Measurements from ENCODE around the gene CMIP. TPM values are rescaled to one million over a fixed set of nuclear protein-coding genes. Genes with fewer than 3 reads are reported as not detected.

The CMIP gene
- total RNA-seq, 4 donors from 2014 or later, result 40.0 to 69.6 (median 47.0) TPM

DNA sequence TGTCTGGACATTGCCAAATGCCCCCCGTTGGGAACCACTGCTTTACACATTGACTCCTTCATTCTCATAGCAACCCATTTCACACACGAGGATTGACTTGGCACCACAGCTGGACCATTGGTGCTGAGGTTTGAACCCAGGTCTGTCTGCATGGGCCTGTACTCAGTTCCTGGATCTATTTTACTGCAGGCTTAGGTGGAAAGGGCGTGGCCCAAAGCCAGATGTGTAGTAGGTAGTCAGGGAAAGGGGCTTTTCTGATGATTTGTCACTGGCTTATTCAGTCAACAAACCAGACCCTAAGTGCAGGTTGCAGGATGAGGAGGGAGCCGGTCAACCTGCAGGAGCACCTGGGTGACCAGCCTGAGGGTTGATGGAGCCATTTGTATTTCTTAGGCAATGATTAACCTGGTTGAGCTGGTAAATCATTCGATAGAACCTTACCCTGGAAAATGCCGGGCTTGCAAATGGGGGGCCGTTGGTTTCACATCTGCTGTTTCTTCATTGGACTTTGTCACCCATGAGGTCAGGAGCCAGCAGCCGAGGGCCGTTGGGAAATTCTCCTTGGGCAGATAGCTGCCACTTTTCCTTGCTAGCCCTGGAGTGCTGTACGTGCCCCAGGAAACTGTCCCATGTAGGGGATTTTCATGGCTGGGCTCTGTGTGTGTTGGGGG lies 104.4 kb downstream of the CMIP start:
- DNase-seq, result peak; percentile 55
- Histone ChIP-seq H3K27ac (peak overlapping the region; percentile 23 to 69 (median 46)), H3K36me3 (no peaks in the 10 kb centered on the region), H3K4me1 (peaks cover 22 to 64% (median 43%) of the 10 kb centered on the region in 4 donors), H3K9me3 (no peaks in the 10 kb centered on the region), H3K27me3 (no peaks in the 10 kb centered on the region), H3K4me3 (no peak overlapping the region)
- TF ChIP-seq, protein P1, sequence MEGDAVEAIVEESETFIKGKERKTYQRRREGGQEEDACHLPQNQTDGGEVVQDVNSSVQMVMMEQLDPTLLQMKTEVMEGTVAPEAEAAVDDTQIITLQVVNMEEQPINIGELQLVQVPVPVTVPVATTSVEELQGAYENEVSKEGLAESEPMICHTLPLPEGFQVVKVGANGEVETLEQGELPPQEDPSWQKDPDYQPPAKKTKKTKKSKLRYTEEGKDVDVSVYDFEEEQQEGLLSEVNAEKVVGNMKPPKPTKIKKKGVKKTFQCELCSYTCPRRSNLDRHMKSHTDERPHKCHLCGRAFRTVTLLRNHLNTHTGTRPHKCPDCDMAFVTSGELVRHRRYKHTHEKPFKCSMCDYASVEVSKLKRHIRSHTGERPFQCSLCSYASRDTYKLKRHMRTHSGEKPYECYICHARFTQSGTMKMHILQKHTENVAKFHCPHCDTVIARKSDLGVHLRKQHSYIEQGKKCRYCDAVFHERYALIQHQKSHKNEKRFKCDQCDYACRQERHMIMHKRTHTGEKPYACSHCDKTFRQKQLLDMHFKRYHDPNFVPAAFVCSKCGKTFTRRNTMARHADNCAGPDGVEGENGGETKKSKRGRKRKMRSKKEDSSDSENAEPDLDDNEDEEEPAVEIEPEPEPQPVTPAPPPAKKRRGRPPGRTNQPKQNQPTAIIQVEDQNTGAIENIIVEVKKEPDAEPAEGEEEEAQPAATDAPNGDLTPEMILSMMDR (IDR thresholded peaks at IDR 0.05), result no peak
- TF ChIP-seq EP300 (IDR thresholded peaks at IDR 0.05; ENCODE audit: low read depth), result no peak
- no peak for TF ChIP-seq POLR2AphosphoS5 (IDR thresholded peaks at IDR 0.05)
- TF ChIP-seq POLR2A (IDR thresholded peaks at IDR 0.05), result no peak
- 35 to 68% methylated on average over 4 to 10 of the region's 10 CpGs for WGBS, 2 donors (ENCODE audit: low coverage in 1 of 2)
- intact Hi-C loops (cut with DNase I; ENCODE audit: low total_unique reads), result no loop called here
- in situ Hi-C loops (cut with MboI; ENCODE audit: low pct_ligation_motif_present in 1 of 4, low pct_unique_long_range_greater_than_20kb in 1 of 4, low sequenced_read_pairs in 3 of 4), result no loop called here

GRCh38 chr16:81549547-81550431 lies 105.2 kb downstream of the CMIP start:
- no peak for TF ChIP-seq EP300 (IDR thresholded peaks at IDR 0.05; ENCODE audit: low read depth)
- in situ Hi-C loops (cut with MboI; ENCODE audit: low pct_ligation_motif_present in 1 of 4, low pct_unique_long_range_greater_than_20kb in 1 of 4, low sequenced_read_pairs in 3 of 4), result no loop called here
- no peaks in the 10 kb centered on the region for H3K9me3 ChIP-seq
- intact Hi-C loops (cut with DNase I; ENCODE audit: low total_unique reads), result no loop called here
- H3K4me3 ChIP-seq, result no peak overlapping the region
- peaks cover 17 to 63% (median 39%) of the 10 kb centered on the region in 4 donors for H3K4me1 ChIP-seq
- no peaks in the 10 kb centered on the region for H3K27me3 ChIP-seq
- WGBS, 2 donors (ENCODE audit: low coverage in 1 of 2), result 86 to 95% methylated on average over 4 to 19 of the region's 19 CpGs
- peak overlapping the region; percentile 23 to 69 (median 46) for H3K27ac ChIP-seq
- no peak for DNase-seq
- no peaks in the 10 kb centered on the region for H3K36me3 ChIP-seq

GRCh38 chr16:81550432-81550808 lies 105.8 kb downstream of the CMIP start:
- Histone ChIP-seq H3K9me3 (no peaks in the 10 kb centered on the region), H3K4me1 (peaks cover 16 to 60% (median 37%) of the 10 kb centered on the region in 4 donors), H3K36me3 (no peaks in the 10 kb centered on the region), H3K27ac (peak overlapping the region in 1 of 4 donors; percentile 69), H3K27me3 (no peaks in the 10 kb centered on the region), H3K4me3 (no peak overlapping the region)
- TF ChIP-seq EP300 (IDR thresholded peaks at IDR 0.05; ENCODE audit: low read depth), result no peak
- TF ChIP-seq POLR2A (IDR thresholded peaks at IDR 0.05), result no peak
- TF ChIP-seq, protein P1 (IDR thresholded peaks at IDR 0.05), result no peak
- TF ChIP-seq POLR2AphosphoS5 (IDR thresholded peaks at IDR 0.05), result no peak
- in situ Hi-C loops (cut with MboI; ENCODE audit: low pct_ligation_motif_present in 1 of 4, low pct_unique_long_range_greater_than_20kb in 1 of 4, low sequenced_read_pairs in 3 of 4), result no loop called here
- 100% methylated on average over 2 of the region's 2 CpGs; no CpG with 5 or more reads in 1 of the 2 donors for WGBS, 2 donors (ENCODE audit: low coverage in 1 of 2)
- intact Hi-C loops (cut with DNase I; ENCODE audit: low total_unique reads), result no loop called here
- no peak for DNase-seq

GRCh38 chr16:81551151-81551808 lies 106.7 kb downstream of the CMIP start:
- no peaks in the 10 kb centered on the region for H3K36me3 ChIP-seq
- no peaks in the 10 kb centered on the region for H3K9me3 ChIP-seq
- no peak overlapping the region for H3K27ac ChIP-seq
- intact Hi-C loops (cut with DNase I; ENCODE audit: low total_unique reads) (no loop called here), in situ Hi-C loops (cut with MboI; ENCODE audit: low pct_ligation_motif_present in 1 of 4, low pct_unique_long_range_greater_than_20kb in 1 of 4, low sequenced_read_pairs in 3 of 4) (no loop called here)
- H3K27me3 ChIP-seq, result no peaks in the 10 kb centered on the region
- DNase-seq, result no peak
- TF ChIP-seq POLR2AphosphoS5 (IDR thresholded peaks at IDR 0.05) (no peak), POLR2A (IDR thresholded peaks at IDR 0.05) (no peak), EP300 (IDR thresholded peaks at IDR 0.05; ENCODE audit: low read depth) (no peak)
- TF ChIP-seq, protein P1 (IDR thresholded peaks at IDR 0.05), result no peak
- H3K4me3 ChIP-seq, result no peak overlapping the region
- H3K4me1 ChIP-seq, result peaks cover 16 to 60% (median 37%) of the 10 kb centered on the region in 4 donors
- WGBS, 2 donors (ENCODE audit: low coverage in 1 of 2), result 67 to 92% methylated on average over 2 to 6 of the region's 6 CpGs

Measured in transverse colon (tissue), 4 donors.